HG03460 (cell line): ENCODE results near the gene HSDL1.
A peak's percentile ranks its signal among the peaks of the same experiment; 100 is the strongest.

ENCODE experiments used
- ATAC-seq: cut with Tn5 transposase; IDR thresholded peaks from one replicate; pipeline ENCODE4 v1.9.1; 2021; ENCODE audit not compliant: unreplicated experiment

Gene HSDL1

GRCh38 chr16:84176192-84177053 lies 31.4 kb upstream of the HSDL1 start:
- ATAC-seq, result no peak

- ATAC-seq, result peak; percentile 80
Measured at GRCh38 chr16:84175350-84176081, 30.5 kb upstream of the HSDL1 start.

- ATAC-seq, result no peak
Measured at GRCh38 chr16:84174396-84174795, 29.4 kb upstream of the HSDL1 start.

GRCh38 chr16:84169765-84170310 lies 24.9 kb upstream of the HSDL1 start:
- ATAC-seq, result no peak

GRCh38 chr16:84166796-84167695 lies 22.1 kb upstream of the HSDL1 start:
- no peak for ATAC-seq

GRCh38 chr16:84165746-84166145 lies 20.8 kb upstream of the HSDL1 start:
- ATAC-seq, result no peak

GRCh38 chr16:84161801-84162200 lies 16.8 kb upstream of the HSDL1 start:
- ATAC-seq, result no peak

- ATAC-seq, result no peak
Measured at GRCh38 chr16:84161037-84161436, 16.1 kb upstream of the HSDL1 start.

- no peak for ATAC-seq
Measured at GRCh38 chr16:84159800-84160199, 14.8 kb upstream of the HSDL1 start.

GRCh38 chr16:84159007-84159406 lies 14.0 kb upstream of the HSDL1 start:
- no peak for ATAC-seq

- no peak for ATAC-seq
Measured at GRCh38 chr16:84156342-84156784, 11.4 kb upstream of the HSDL1 start.

- no peak for ATAC-seq
Measured at GRCh38 chr16:84155771-84156170, 10.8 kb upstream of the HSDL1 start.

- ATAC-seq, result no peak
Measured at GRCh38 chr16:84155226-84155625, 10.2 kb upstream of the HSDL1 start.

- no peak for ATAC-seq
Measured at GRCh38 chr16:84153660-84154214, 8.8 kb upstream of the HSDL1 start.

- ATAC-seq, result no peak
Measured at GRCh38 chr16:84150926-84151325, 5.9 kb upstream of the HSDL1 start.

GRCh38 chr16:84144209-84144858 lies 643 bp downstream of the HSDL1 start:
- peak; percentile 31 for ATAC-seq

GRCh38 chr16:84143784-84144199 lies 1.2 kb downstream of the HSDL1 start:
- no peak for ATAC-seq

- ATAC-seq, result no peak
Measured at GRCh38 chr16:84143081-84143480, 1.9 kb downstream of the HSDL1 start.

- no peak for ATAC-seq
Measured at GRCh38 chr16:84141143-84141670, 3.8 kb downstream of the HSDL1 start.
